PC-9 (cell line): ENCODE measurements around the gene SPSB4. TPM values are rescaled to one million over a fixed set of nuclear protein-coding genes. Genes with fewer than 3 reads are reported as not detected.

ENCODE experiments used
- BruUV-seq: library from RNA; stranded (reverse); fragments of 400-500 nt; replicated peaks from 2 replicates; lab custom pipeline; 2021; lab: Mats Ljungman, UMichigan
- CTCF ChIA-PET: fragments of 300-600 bp; sonication (Branson Sonifier 250); formaldehyde crosslinking; loops from one replicate; lab custom pipeline; 2022; ENCODE audit warnings: antibody characterized with exemption; lab: Charles Lee
- POLR2A ChIA-PET: fragments of 300-600 bp; sonication (Branson Sonifier 250); formaldehyde crosslinking; loops from one replicate; lab custom pipeline; 2022; ENCODE audit warnings: antibody characterized with exemption; ENCODE audit not compliant: unreplicated experiment; lab: Charles Lee
- DNase-seq, 2 experiments: peaks; one replicate each; pipeline versions ENCODE4 v3.0.0 to v3.0.0-alpha.2; 2015 to 2022; ENCODE audit warnings: mixed read lengths in 1 of 2
- H2AFZ ChIP-seq: fragments of 200-600 bp; sonication (generic); 2 replicates; pipeline ENCODE4 v1.8.1; 2017; ENCODE audit warnings: antibody characterized with exemption
- H3F3A ChIP-seq: fragments of 200-600 bp; sonication (generic); 2 replicates; pipeline ENCODE4 v1.8.1; 2017; ENCODE audit warnings: antibody characterized with exemption, mild to moderate bottlenecking, low read depth; ENCODE audit not compliant: insufficient read depth
- H3K27ac ChIP-seq: fragments of 200-600 bp; sonication (generic); 2 replicates; pipeline ENCODE4 v1.6.1; 2016; ENCODE audit warnings: mixed run types
- H3K27me3 ChIP-seq: fragments of 200-600 bp; sonication (generic); 2 replicates; pipeline ENCODE4 v1.6.1; 2016; ENCODE audit warnings: low read depth, mixed run types; ENCODE audit not compliant: insufficient read depth
- H3K36me3 ChIP-seq: fragments of 200-600 bp; sonication (generic); 2 replicates; pipeline ENCODE4 v1.6.1; 2016; ENCODE audit warnings: low read depth, mixed run types
- H3K4me1 ChIP-seq: fragments of 200-600 bp; sonication (generic); replicated peaks from 2 replicates; pipeline ENCODE4 v1.6.1; 2016; ENCODE audit warnings: mixed run types; ENCODE audit not compliant: insufficient read depth
- H3K4me2 ChIP-seq: fragments of 200-600 bp; sonication (generic); 2 replicates; pipeline ENCODE4 v1.6.1; 2017; ENCODE audit warnings: mixed run types
- H3K4me3 ChIP-seq: fragments of 200-600 bp; sonication (generic); 2 replicates; pipeline ENCODE4 v1.6.1; 2016; ENCODE audit warnings: mixed run types
- H3K79me2 ChIP-seq: fragments of 200-600 bp; sonication (generic); 2 replicates; pipeline ENCODE4 v1.6.1; 2017; ENCODE audit warnings: low read depth, mixed run types
- H3K9me2 ChIP-seq: fragments of 200-600 bp; sonication (generic); 2 replicates; pipeline ENCODE4 v1.8.1; 2017; ENCODE audit warnings: mild to moderate bottlenecking; ENCODE audit not compliant: insufficient read depth
- H3K9me3 ChIP-seq: fragments of 200-600 bp; sonication (generic); 2 replicates; pipeline ENCODE4 v1.8.1; 2016; ENCODE audit warnings: low read depth; ENCODE audit not compliant: insufficient read depth
- H4K20me1 ChIP-seq: fragments of 200-600 bp; sonication (generic); 2 replicates; pipeline ENCODE4 v1.8.1; 2017; ENCODE audit not compliant: insufficient read depth
- CTCF ChIP-seq: fragments of 200-600 bp; sonication (generic); conservative IDR thresholded peaks from 2 replicates; pipeline ENCODE4 v1.6.1; 2017; ENCODE audit warnings: mixed run types, antibody characterized with exemption, mild to moderate bottlenecking, moderate library complexity
- EZH2 ChIP-seq: fragments of 200-600 bp; sonication (generic); IDR thresholded peaks from 2 replicates; pipeline ENCODE4 v1.8.0; 2017; ENCODE audit warnings: antibody characterized with exemption, low read depth
- intact Hi-C: fragments of 100-400 bp; cut with micrococcal nuclease; formaldehyde crosslinking; loops from one replicate; pipeline ENCODE4 v1.10.0; 2022; ENCODE audit not compliant: unreplicated experiment
- total RNA-seq: library from RNA; stranded (reverse); gene quantifications from 2 replicates; pipeline ENCODE4 v1.2.3, GENCODE V29; 2021

SPSB4 gene
- total RNA-seq, 1 experiment from 2014 or later: not detected

GRCh38 chr3:141109751-141110150, 58.6 kb downstream of the SPSB4 start:
- ChIA-PET CTCF (no interaction called here), POLR2A (no interaction called here)
- H3K9me2 ChIP-seq: no peaks in the 10 kb centered on the region
- TF ChIP-seq EZH2 (no peak), CTCF (no peak)
- H3K79me2 ChIP-seq: no peaks in the 10 kb centered on the region
- BruUV-seq: no TSS peak
- DNase-seq: no peak
- no peak overlapping the region for H2AFZ ChIP-seq
- H3K4me1 ChIP-seq: no peaks in the 10 kb centered on the region
- no peaks in the 10 kb centered on the region for H3F3A ChIP-seq
- H3K4me3 ChIP-seq: no peak overlapping the region
- no peak overlapping the region for H3K4me2 ChIP-seq
- intact Hi-C loops: loop anchor here (5.0 kb wide), 1 partner anchor 107 kb away; no protein-coding TSS in a partner anchor
- H3K36me3 ChIP-seq: no peaks in the 10 kb centered on the region
- H3K27ac ChIP-seq: no peak overlapping the region
- no peaks in the 10 kb centered on the region for H4K20me1 ChIP-seq
- 0 out of 2 replicates have a peak, but pooled peaks cover 4% of the 10 kb centered on the region for H3K9me3 ChIP-seq
- peaks cover 26% of the 10 kb centered on the region for H3K27me3 ChIP-seq

DNA sequence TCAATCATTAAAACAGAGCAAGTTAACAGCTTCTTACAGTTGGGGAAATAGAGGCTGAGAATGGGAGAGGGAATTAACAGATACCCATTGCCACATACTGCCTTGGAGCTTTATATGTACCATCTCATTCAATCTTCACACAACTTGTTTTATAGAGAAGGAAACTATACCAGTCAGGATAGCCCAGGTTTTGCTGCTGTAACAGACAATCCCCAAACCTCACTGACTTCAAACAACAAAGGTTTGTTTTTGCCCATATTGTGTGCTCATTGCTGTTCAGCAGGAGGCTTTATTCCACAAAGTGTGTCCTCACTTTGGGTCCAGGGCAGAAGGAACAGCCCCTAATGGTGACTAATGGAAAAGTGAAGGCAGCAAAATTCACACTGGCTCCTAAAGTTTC, 59.2 kb downstream of the SPSB4 start:
- Histone ChIP-seq H3K36me3 (no peaks in the 10 kb centered on the region), H3K4me1 (no peaks in the 10 kb centered on the region), H3F3A (no peaks in the 10 kb centered on the region), H3K27me3 (peaks cover 26% of the 10 kb centered on the region), H3K4me2 (no peak overlapping the region), H3K79me2 (no peaks in the 10 kb centered on the region), H3K9me2 (no peaks in the 10 kb centered on the region), H4K20me1 (no peaks in the 10 kb centered on the region), H3K27ac (no peak overlapping the region), H2AFZ (no peak overlapping the region), H3K4me3 (no peak overlapping the region), H3K9me3 (0 out of 2 replicates have a peak, but pooled peaks cover 4% of the 10 kb centered on the region)
- no peak for DNase-seq
- intact Hi-C loops: no loop called here
- BruUV-seq: no TSS peak
- no peak for TF ChIP-seq EZH2
- TF ChIP-seq CTCF: no peak
- ChIA-PET POLR2A (no interaction called here), CTCF (no interaction called here)

GRCh38 chr3:141111364-141112155, 60.4 kb downstream of the SPSB4 start:
- peaks cover 26% of the 10 kb centered on the region for H3K27me3 ChIP-seq
- no peaks in the 10 kb centered on the region for H3K9me2 ChIP-seq
- TF ChIP-seq EZH2: no peak
- H3F3A ChIP-seq: no peaks in the 10 kb centered on the region
- no peaks in the 10 kb centered on the region for H3K79me2 ChIP-seq
- DNase-seq: no peak
- BruUV-seq: no TSS peak
- H3K36me3 ChIP-seq: no peaks in the 10 kb centered on the region
- ChIA-PET CTCF (no interaction called here), POLR2A (no interaction called here)
- intact Hi-C loops: no loop called here
- no peak overlapping the region for H3K27ac ChIP-seq
- H3K9me3 ChIP-seq: 0 out of 2 replicates have a peak, but pooled peaks cover 4% of the 10 kb centered on the region
- H3K4me2 ChIP-seq: no peak overlapping the region
- no peaks in the 10 kb centered on the region for H4K20me1 ChIP-seq
- H3K4me3 ChIP-seq: no peak overlapping the region
- H3K4me1 ChIP-seq: no peaks in the 10 kb centered on the region
- H2AFZ ChIP-seq: no peak overlapping the region
